DMS53 (cell line): ENCODE measurements around the gene LDHAL6B.

Experiments
- DNase-seq: peaks from one replicate; lab custom pipeline; 2025; lab: John Stamatoyannopoulos, UW

LDHAL6B gene

DNA sequence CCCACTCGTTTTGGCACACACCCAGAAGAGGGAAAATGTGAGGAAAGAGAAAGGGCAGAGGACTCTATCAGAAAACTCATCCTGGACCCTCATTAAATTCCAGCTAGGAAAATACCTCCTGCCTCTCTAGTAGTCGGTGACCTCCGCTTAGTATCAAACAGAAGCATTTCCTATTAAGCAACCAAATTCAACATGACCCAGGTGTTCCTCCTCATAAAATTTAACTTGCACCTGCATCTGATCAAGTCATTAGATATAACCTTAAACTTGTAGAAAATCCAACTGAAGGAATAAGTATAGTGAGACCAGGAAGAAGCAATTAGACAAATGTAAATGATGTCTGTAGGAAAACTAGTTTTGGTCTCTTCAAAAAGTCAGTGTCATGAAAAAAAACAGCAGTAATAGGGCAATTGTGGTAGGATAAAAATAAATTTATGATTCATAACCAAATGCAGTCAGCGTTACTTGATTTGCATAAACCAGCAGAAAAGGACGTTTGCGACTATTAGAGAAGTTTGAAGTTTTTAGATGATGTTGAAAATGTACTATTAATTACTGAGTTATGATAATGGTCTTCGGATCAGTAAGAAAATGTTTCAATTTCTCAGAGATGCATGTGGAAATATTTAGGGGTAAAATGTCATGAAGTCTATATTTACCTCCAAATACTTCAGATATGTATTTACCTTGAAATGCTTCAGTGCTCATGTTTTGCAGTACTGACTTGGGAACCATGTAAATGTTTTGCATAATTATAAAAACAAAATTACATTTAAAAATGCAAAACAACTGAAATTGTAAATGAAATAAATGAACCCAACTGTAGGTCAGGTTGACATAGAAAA is 44.6 kb downstream of the LDHAL6B start:
- DNase-seq, result no peak

DNA sequence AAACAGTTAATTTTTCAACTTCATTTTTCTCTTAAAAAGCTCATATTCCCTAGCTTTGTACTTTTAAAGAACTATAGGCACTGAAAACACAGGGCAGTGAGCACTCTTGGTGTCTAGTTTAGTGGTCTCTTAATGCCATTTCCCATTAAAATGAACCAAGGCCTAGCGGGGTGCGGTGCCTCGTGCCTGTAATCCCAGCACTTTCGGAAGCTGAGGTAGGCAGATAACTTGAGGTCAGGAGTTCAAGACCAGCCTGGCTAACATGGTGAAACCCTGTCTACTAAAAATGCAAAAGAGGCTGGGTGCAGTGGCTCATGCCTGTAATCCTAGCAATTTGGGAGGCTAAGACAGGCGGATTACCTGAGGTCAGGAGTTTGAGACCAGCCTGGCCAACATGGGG is 45.5 kb downstream of the LDHAL6B start:
- no peak for DNase-seq

DNA sequence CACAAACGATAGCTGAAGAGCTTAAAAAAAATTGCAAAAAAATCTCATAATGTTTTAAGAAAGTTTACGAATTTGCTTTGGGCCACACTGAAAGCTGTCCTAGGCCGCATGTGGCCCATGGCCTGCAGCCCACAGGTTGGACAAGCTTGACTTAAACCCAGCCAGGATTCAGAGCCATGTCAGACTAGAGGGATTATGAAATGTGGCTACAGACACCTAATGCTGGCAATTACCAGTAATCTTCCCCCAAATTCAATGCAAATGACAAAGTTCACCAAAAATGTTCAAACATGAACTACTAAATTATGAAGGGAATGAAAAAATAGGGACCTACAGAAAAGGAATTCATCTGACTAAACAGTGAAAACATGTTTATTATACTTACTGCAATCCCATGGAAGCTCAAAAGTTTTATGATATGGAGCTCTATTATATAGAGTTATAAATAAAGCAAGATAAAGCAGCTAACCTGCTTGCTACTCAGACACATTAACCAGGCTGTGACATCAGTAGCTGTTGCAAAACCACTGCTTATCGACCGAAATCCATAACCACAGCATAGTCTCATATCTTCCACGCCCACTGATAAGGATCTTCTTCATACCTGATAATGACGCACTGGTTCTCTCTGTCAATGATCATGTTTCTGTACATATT is 49.2 kb downstream of the LDHAL6B start:
- DNase-seq, result no peak

DNA sequence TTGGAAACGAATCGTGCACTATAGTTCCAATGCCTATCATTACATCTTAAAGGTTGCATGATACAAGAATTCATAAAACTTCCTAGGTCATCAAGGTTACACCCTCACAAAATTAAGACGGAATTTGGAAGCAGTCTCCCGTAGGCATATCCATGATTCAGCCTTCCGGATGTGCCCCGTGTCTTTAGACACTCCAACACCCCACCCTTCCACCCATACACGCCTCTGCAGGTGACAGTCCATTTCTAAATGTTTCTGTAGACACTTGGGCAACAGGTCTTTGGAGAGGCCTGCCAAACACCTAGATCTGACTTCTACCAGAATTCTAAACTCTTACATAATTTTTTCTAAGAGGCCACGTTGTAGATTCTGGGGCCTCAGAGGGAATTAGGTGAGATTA is 49.8 kb downstream of the LDHAL6B start:
- no peak for DNase-seq

DNA sequence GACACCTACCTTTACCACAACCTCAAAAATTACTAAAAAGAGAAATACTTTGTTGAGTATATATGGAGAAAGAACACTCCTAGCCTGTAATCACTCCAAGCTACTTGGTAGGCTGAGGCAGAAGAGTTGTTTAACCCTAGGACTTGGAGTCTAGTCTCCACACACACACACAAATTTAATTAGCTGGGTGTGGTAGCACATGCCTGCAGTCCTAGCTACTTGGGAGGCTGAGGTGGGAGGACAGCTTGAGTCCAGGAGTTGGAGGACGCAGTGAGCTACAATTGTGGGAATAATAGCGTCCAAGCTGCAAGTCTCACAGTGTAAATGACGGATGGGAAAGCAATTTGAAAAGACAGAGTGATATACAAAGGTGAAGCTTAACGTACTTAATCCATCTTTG is 50.5 kb downstream of the LDHAL6B start:
- no peak for DNase-seq
